ENCODE data around the gene GRID1.

Gene GRID1

DNA sequence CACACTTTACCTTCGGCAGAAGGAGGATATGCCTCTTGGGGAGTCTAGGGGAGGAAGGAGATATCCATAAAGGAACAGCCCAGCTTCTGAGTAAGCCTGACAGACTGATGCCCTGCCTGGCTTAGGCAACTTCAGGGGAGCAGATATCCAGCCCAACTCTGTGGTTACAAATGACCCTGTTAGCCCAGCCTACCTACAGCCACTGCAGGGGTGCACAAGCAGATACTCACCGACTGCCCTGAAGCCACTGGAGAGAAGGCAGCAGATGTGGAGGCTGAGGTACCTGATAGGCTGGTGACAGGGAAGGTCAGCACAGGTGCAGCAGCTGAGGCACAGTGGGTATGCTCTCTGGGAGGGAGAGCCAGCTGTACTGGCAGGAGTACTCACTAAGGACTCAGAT lies 770.2 kb downstream of the GRID1 start:
- no peak for DNase-seq (ENCODE audit: low read depth)

- no peak for DNase-seq (ENCODE audit: low read depth)
These were observed 772.4 kb downstream of the GRID1 start for GRCh38 chr10:85594239-85594638.

- DNase-seq (ENCODE audit: low read depth): no peak
These were observed 773.3 kb downstream of the GRID1 start for GRCh38 chr10:85593226-85593772.

GRCh38 chr10:85581371-85581770 lies 785.2 kb downstream of the GRID1 start:
- no peak for DNase-seq (ENCODE audit: low read depth)

GRCh38 chr10:85580585-85580984 lies 786.0 kb downstream of the GRID1 start:
- DNase-seq (ENCODE audit: low read depth): no peak

- DNase-seq (ENCODE audit: low read depth): no peak
These were observed 787.7 kb downstream of the GRID1 start for GRCh38 chr10:85578860-85579259.

DNA sequence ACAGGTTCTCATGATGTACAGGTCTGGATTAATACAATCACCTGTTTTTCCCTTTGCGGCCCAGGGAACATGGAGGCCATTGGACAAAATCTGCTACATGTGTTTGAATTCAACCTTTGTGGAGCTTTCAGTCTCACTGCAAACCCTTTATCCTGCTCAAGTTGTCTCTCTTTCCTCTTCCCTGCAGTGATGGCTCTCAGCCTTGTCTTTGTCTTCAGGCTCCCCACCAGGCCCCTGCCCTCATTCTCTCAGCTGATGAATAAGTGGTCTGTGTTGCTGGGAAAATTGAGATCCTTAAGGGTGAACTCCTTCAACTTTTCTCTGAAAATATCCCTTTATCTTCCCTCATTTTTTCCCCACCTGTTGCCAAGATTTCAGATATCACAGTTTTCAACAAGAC lies 791.2 kb downstream of the GRID1 start:
- DNase-seq (ENCODE audit: low read depth): no peak

DNA sequence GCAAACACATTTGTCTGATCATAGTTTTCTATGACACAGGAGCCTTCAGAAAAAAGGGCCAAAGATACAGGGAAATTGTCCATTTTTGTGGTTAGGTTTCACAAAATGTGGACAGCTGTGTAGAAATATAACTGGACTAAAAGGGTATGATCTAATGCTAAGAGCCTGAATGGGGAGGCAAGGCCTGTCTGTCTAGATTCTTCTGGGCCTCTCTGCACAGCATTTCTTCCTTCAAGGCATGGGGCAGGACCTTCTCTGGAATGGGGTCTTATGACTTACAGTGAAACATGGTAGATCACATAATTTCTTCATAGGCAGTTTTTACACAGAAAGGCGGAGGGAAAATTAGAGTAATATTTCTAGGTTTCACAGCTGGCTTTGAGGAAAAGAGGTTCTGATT lies 795.7 kb downstream of the GRID1 start:
- no peak for DNase-seq (ENCODE audit: low read depth)

DNA sequence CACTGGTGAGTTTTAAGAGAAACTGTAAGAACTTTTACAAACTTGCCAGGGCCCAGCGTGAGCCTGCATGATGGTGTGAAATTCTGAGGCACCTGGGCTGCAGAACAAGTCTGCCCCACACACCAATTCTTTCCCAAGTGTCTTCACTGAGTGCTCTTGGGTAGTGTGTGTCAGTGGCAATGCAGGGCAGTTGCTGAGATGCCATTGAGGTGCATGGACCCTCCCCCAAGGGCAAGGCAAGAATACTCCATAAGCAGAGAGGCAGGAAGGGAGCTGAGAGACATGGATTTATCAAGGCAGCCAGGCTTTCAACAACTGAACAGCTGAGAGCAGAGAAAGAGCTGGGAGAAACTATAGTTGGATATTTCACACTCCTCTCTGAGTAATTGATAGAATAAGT lies 801.2 kb downstream of the GRID1 start:
- no peak for DNase-seq (ENCODE audit: low read depth)

- DNase-seq (ENCODE audit: low read depth): no peak
These were observed 808.1 kb downstream of the GRID1 start for GRCh38 chr10:85558533-85558932.

- no peak for DNase-seq (ENCODE audit: low read depth)
These were observed 808.9 kb downstream of the GRID1 start for GRCh38 chr10:85557706-85558105.

DNA sequence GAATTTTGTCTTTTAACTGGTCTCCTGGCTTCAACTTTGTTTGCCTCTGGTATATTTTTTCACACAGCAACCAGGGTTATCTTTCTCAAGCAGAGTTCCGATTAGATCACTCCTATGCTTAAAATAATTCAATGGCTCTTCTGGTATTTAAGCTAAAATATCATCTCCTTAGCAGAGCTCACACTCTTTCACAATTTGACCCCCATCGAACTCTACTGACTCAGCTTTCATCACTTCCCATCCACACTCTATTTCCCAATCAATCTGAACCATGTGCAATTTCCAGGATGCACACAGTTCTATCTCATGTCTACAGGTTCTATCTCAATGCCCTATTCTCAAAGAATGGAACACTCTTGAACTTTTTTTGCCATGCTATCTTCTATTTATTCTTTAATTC lies 809.5 kb downstream of the GRID1 start:
- no peak for DNase-seq (ENCODE audit: low read depth)

Data from stimulated activated CD8-positive, alpha-beta memory T cell treated with anti-CD3 and anti-CD28 coated beads, Interleukin-15, amount 100 ng/mL, for 24 hours (primary cell).